ENCODE data around the gene JAK1.
"Not testable (repeated sequence)": the region's sequence is repeated elsewhere in the genome, so short reads cannot be mapped to it uniquely, and the experiment has no call there.

Gene JAK1

GRCh38 chr1:64966158-64966971, at the start of gene JAK1:
Gene JAK1 (minus strand): TSS chr1:64966549. CDS start chr1:64886264, 80,285 bp downstream.
- DNase-seq (ENCODE audit: low read depth in 2 of 2) = peak; percentile 73 to 83

- DNase-seq (ENCODE audit: low read depth in 2 of 2) = no peak
Observed at GRCh38 chr1:65014321-65014720, 48.0 kb upstream of the JAK1 start.

- DNase-seq (ENCODE audit: low read depth in 2 of 2) = no peak
Observed at GRCh38 chr1:65011983-65012382, 45.6 kb upstream of the JAK1 start.

- no peak for DNase-seq (ENCODE audit: low read depth in 2 of 2)
Observed at GRCh38 chr1:65009724-65010420, 43.5 kb upstream of the JAK1 start.

GRCh38 chr1:65009176-65009575, 42.8 kb upstream of the JAK1 start:
- no peak for DNase-seq (ENCODE audit: low read depth in 2 of 2)

GRCh38 chr1:65006806-65007205, 40.5 kb upstream of the JAK1 start:
- DNase-seq (ENCODE audit: low read depth in 2 of 2) = no peak

- no peak for DNase-seq (ENCODE audit: low read depth in 2 of 2)
Observed at GRCh38 chr1:65003316-65003664, 36.9 kb upstream of the JAK1 start.

- peak; percentile 31 to 49 for DNase-seq (ENCODE audit: low read depth in 2 of 2)
Observed at GRCh38 chr1:65002508-65003315, 36.4 kb upstream of the JAK1 start.

- no peak for DNase-seq (ENCODE audit: low read depth in 2 of 2)
Observed at GRCh38 chr1:65002156-65002507, 35.8 kb upstream of the JAK1 start.

GRCh38 chr1:65001231-65001792, 35.0 kb upstream of the JAK1 start:
- DNase-seq (ENCODE audit: low read depth in 2 of 2) = peak; percentile 61 to 81

- DNase-seq (ENCODE audit: low read depth in 2 of 2) = not testable (repeated sequence)
Observed at GRCh38 chr1:64998425-64998948, 32.1 kb upstream of the JAK1 start.

GRCh38 chr1:64996541-64997257, 30.4 kb upstream of the JAK1 start:
- no peak for DNase-seq (ENCODE audit: low read depth in 2 of 2)

GRCh38 chr1:64995316-64995715, 29.0 kb upstream of the JAK1 start:
- DNase-seq (ENCODE audit: low read depth in 2 of 2) = no peak

GRCh38 chr1:64986903-64987871, 20.8 kb upstream of the JAK1 start:
- no peak for DNase-seq (ENCODE audit: low read depth in 2 of 2)

- DNase-seq (ENCODE audit: low read depth in 2 of 2) = no peak
Observed at GRCh38 chr1:64984737-64985136, 18.4 kb upstream of the JAK1 start.

- DNase-seq (ENCODE audit: low read depth in 2 of 2) = no peak
Observed at GRCh38 chr1:64984106-64984505, 17.8 kb upstream of the JAK1 start.

GRCh38 chr1:64983110-64983509, 16.8 kb upstream of the JAK1 start:
- no peak for DNase-seq (ENCODE audit: low read depth in 2 of 2)

- no peak for DNase-seq (ENCODE audit: low read depth in 2 of 2)
Observed at GRCh38 chr1:64981601-64982533, 15.5 kb upstream of the JAK1 start.
